Testis (tissue), 3 donors: ENCODE data around the gene ALG8. TPM values are rescaled to one million over a fixed set of nuclear protein-coding genes. Genes with fewer than 3 reads are reported as not detected.

Source experiments
- DNase-seq: peaks from one replicate; pipeline ENCODE4 v3.0.0-alpha.2; 2019
- H3K27ac ChIP-seq, 2 donors: fragments of 200-600 bp; sonication (generic); one replicate each; pipeline ENCODE4 v1.5.1; 2019
- H3K27me3 ChIP-seq: fragments of 200-600 bp; sonication (generic); one replicate; pipeline ENCODE4 v1.5.1; 2019
- H3K36me3 ChIP-seq: fragments of 200-600 bp; sonication (generic); one replicate; pipeline ENCODE4 v1.5.1; 2017; ENCODE audit warnings: low read depth; ENCODE audit errors: missing control alignments
- H3K4me1 ChIP-seq: fragments of 200-600 bp; sonication (generic); one replicate; pipeline ENCODE4 v1.5.1; 2019
- H3K4me3 ChIP-seq, 2 donors: fragments of 200-600 bp; sonication (generic); one replicate each; pipeline ENCODE4 v1.5.1; 2017 to 2019
- H3K9me3 ChIP-seq: fragments of 200-600 bp; sonication (generic); one replicate; pipeline ENCODE4 v1.5.1; 2017
- POLR2A ChIP-seq: fragments of 450-650 bp; IDR thresholded peaks from one replicate; pipeline ENCODE4 v1.6.1; 2017; ENCODE audit warnings: antibody characterized with exemption, mild to moderate bottlenecking, moderate library complexity
- WGBS, 2 donors: methylation state at CpG; one replicate each; pipeline ENCODE4 v1.1.5; 2018; 5-methylcytosine and 5-hydroxymethylcytosine counted together
- intact Hi-C: fragments of 100-400 bp; cut with DNase I; formaldehyde crosslinking; loops from one replicate; pipeline ENCODE4 v1.15.1; 2023; ENCODE audit warnings: low total_unique reads
- polyA plus RNA-seq: library from polyadenylated mRNA; stranded (reverse); fragments of 350-450 nt; fragmentation: Illumina TruSeq; extraction: RNeasy Lipid Tissue Mini Kit (QIAGEN cat#74804); gene quantifications from one replicate; pipeline ENCODE4 v1.2.3, GENCODE V29; 2014; ENCODE audit warnings: low read depth, low replicate concordance; ENCODE audit not compliant: insufficient read depth
- total RNA-seq, 2 donors: library from RNA; depleted of rRNA; stranded (reverse); fragments of >200 nt; gene quantifications; one replicate each; pipeline ENCODE4 v1.2.3, GENCODE V29; 2016
- TF ChIP-seq, protein P1 (sequence below), 3 experiments: fragments of 450-650 bp in 2 of 3; fragments of 200-600 bp in 1 of 3; sonication (generic) in 1 of 3; IDR thresholded peaks; one replicate each; pipeline ENCODE4 v1.5.1; 2016 to 2019; ENCODE audit warnings: antibody characterized with exemption in 3 of 3, mild to moderate bottlenecking in 2 of 3, moderate library complexity in 1 of 3

ALG8 gene
- total and polyA plus RNA-seq, 3 donors from 2014 or later = 61.2 to 115 (median 61.5) TPM

DNA sequence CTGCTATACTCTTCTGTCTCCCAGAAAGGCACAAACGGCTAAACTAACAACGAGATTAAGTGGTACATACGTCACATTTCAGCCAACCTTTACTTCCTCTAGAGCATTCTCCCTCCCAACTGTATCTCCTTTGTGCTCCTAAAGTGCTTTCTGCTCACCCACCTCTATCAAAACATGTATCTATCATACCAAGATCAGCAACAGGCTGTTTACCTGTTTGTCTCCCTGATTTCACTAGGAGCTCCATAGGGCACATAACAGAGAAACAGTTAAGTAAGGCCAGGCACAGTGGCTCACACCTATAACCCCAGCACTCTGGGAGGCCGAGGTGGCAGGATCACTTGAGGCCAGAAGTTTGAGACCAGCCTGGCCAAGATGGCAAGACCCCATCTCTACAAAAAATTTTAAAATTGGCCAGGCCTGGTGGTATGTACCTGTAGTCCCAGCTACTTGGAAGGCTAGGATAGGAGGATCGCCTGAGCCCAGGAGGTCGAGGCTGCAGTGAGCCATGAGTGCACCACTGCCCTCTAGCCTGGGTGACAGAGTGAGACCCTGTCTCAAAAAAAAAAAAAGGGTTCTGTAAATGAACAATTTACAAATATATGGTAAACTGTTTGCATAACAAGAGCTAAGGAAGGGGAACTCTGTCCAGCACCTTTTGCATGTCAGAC is 62.6 kb downstream of the ALG8 start:
- no peak for DNase-seq
- 83 to 85% methylated on average over 6 of the region's 6 CpGs for WGBS, 2 donors
- H3K36me3 ChIP-seq = no peaks in the 10 kb centered on the region
- H3K9me3 ChIP-seq = no peaks in the 10 kb centered on the region
- TF ChIP-seq, protein P1, sequence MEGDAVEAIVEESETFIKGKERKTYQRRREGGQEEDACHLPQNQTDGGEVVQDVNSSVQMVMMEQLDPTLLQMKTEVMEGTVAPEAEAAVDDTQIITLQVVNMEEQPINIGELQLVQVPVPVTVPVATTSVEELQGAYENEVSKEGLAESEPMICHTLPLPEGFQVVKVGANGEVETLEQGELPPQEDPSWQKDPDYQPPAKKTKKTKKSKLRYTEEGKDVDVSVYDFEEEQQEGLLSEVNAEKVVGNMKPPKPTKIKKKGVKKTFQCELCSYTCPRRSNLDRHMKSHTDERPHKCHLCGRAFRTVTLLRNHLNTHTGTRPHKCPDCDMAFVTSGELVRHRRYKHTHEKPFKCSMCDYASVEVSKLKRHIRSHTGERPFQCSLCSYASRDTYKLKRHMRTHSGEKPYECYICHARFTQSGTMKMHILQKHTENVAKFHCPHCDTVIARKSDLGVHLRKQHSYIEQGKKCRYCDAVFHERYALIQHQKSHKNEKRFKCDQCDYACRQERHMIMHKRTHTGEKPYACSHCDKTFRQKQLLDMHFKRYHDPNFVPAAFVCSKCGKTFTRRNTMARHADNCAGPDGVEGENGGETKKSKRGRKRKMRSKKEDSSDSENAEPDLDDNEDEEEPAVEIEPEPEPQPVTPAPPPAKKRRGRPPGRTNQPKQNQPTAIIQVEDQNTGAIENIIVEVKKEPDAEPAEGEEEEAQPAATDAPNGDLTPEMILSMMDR (IDR thresholded peaks at IDR 0.05) = no peak
- no peak for TF ChIP-seq POLR2A
- no peaks in the 10 kb centered on the region for H3K27me3 ChIP-seq
- H3K27ac ChIP-seq = no peak overlapping the region
- peaks cover 15% of the 10 kb centered on the region for H3K4me1 ChIP-seq
- intact Hi-C loops = no loop called here
- no peak overlapping the region for H3K4me3 ChIP-seq

DNA sequence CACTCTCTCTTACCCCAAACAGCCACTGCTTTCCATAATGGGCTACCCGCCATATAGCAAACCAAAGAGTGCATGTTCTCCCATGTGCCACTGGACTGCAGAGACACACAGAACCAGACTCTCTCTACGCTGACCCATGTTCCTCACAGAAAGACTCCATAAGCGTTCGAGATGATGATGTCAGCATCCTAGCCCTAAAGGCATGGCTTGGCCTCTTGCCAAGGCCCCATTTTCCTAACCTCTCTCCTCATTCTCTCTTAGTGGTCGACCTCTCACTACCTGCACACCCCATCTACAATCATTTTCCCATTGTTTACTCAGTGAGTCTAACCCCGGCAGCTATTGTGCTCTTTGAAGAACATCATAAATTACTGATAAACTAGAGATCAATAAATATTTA is 64.7 kb downstream of the ALG8 start:
- H3K4me1 ChIP-seq = peaks cover 15% of the 10 kb centered on the region
- WGBS, 2 donors = 89 to 90% methylated on average over 6 of the region's 6 CpGs
- intact Hi-C loops = no loop called here

DNA sequence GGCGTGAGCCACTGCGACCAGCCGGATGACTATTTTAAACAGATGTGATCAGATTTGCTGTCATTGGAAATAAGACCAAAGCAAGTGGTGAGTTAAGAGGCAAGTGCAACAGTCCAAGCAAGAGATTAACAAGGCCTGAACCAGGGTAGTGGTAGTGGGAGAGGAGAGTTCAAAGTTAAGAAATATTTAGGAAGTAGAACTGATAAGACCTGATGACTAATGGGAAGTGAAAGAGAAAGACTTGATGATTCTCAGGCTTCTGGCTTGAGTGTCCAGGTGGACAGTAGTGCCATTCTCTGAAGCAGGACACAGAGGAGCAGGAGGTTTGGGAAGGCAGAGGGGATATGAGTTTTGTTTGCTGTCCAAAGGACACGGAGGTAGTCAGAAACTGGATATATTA is 67.0 kb downstream of the ALG8 start:
- 95 to 96% methylated on average over 4 of the region's 4 CpGs for WGBS, 2 donors
- Histone ChIP-seq H3K9me3 (no peaks in the 10 kb centered on the region), H3K4me3 (no peak overlapping the region), H3K36me3 (no peaks in the 10 kb centered on the region), H3K27ac (no peak overlapping the region), H3K27me3 (no peaks in the 10 kb centered on the region), H3K4me1 (peaks cover 3% of the 10 kb centered on the region)
- TF ChIP-seq POLR2A = no peak
- TF ChIP-seq, protein P1 (IDR thresholded peaks at IDR 0.05) = no peak
- DNase-seq = no peak
- intact Hi-C loops = no loop called here

More for the DNA sequence above, 64.7 kb downstream of the ALG8 start:
- no peak for DNase-seq
- H3K27me3 ChIP-seq = no peaks in the 10 kb centered on the region
- no peaks in the 10 kb centered on the region for H3K36me3 ChIP-seq
- TF ChIP-seq POLR2A = no peak
- TF ChIP-seq, protein P1 (IDR thresholded peaks at IDR 0.05) = no peak
- no peak overlapping the region for H3K4me3 ChIP-seq
- no peak overlapping the region for H3K27ac ChIP-seq
- H3K9me3 ChIP-seq = no peaks in the 10 kb centered on the region

DNA sequence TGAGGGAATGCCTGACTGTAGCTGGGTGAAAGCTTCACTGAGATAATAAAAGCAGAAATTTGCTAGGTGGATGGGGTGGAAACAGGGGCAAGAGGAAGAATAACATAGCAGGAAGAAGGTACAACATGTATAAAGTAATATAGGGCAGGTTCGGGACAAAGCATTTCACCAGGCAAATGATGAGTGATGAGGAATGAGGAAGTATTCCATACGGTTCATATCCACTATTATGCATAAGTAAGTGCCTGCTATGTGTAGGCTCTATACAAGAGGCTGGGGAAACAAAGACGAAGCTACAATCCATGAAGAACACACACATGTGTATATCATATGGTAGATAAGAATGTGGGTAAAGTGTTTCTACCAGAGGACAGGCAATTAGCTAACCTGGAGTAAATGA is 67.7 kb downstream of the ALG8 start:
- H3K36me3 ChIP-seq = no peaks in the 10 kb centered on the region

More for the DNA sequence above, 67.7 kb downstream of the ALG8 start:
- Histone ChIP-seq H3K4me3 (no peak overlapping the region), H3K9me3 (no peaks in the 10 kb centered on the region), H3K27me3 (no peaks in the 10 kb centered on the region), H3K27ac (no peak overlapping the region), H3K4me1 (no peaks in the 10 kb centered on the region)
- TF ChIP-seq, protein P1 (IDR thresholded peaks at IDR 0.05) = no peak
- TF ChIP-seq POLR2A = no peak
- intact Hi-C loops = no loop called here
- no peak for DNase-seq
- 82 to 85% methylated on average over 3 of the region's 3 CpGs for WGBS, 2 donors
